Sigmoid colon (tissue), 3 donors: ENCODE data around the gene B3GALT6.

ENCODE experiments used
- CTCF ChIP-seq, 4 experiments: fragments of 450-650 bp in 3 of 4; fragments of 200-600 bp in 1 of 4; IDR thresholded peaks; one replicate each; pipeline ENCODE4 v1.5.1; 2016 to 2019; ENCODE audit warnings: antibody characterized with exemption in 4 of 4, mild to moderate bottlenecking in 3 of 4, moderate library complexity in 2 of 4
- POLR2A ChIP-seq, 2 donors: fragments of 450-650 bp; IDR thresholded peaks; one replicate each; pipeline ENCODE4 v1.6.1; 2016; ENCODE audit warnings: antibody characterized with exemption in 2 of 2, mild to moderate bottlenecking in 2 of 2, moderate library complexity in 2 of 2

GRCh38 chr1:1227386-1227785, 4.7 kb upstream of the B3GALT6 start:
- TF ChIP-seq POLR2A (IDR thresholded peaks at IDR 0.05) = no peak
- no peak for TF ChIP-seq CTCF (IDR thresholded peaks at IDR 0.05)
